Measurements from ENCODE around the gene LACRT. TPM values are rescaled to one million over a fixed set of nuclear protein-coding genes. Genes with fewer than 3 reads are reported as not detected.

Gene LACRT
- total and polyA plus RNA-seq, 2 experiments from 2014 or later, result not detected

GRCh38 chr12:54631988-54632728 is 2.5 kb downstream of the LACRT start:
- no peak overlapping the region for H2AFZ ChIP-seq
- no peaks in the 10 kb centered on the region for H3K36me3 ChIP-seq (replicated peaks; ENCODE audit: insufficient read depth, low read depth)
- no peaks in the 10 kb centered on the region for H3K9me3 ChIP-seq (ENCODE audit: low read depth)
- H3K27me3 ChIP-seq, result peaks cover 44% of the 10 kb centered on the region
- no peaks in the 10 kb centered on the region for H3K4me1 ChIP-seq (ENCODE audit: insufficient read depth)
- H3K9me2 ChIP-seq (replicated peaks; ENCODE audit: insufficient read depth), result no peaks in the 10 kb centered on the region
- DNase-seq (ENCODE audit: low spot score), result no peak
- no peaks in the 10 kb centered on the region for H4K20me1 ChIP-seq (ENCODE audit: insufficient read depth, poor library complexity, severe bottlenecking)
- no peak overlapping the region for H3K27ac ChIP-seq
- no peak overlapping the region for H3K4me2 ChIP-seq
- no peaks in the 10 kb centered on the region for H3K79me2 ChIP-seq
- WGBS (ENCODE audit: low lambda C conversion rate, missing lambda C conversion rate), result 69% methylated on average over 8 of the region's 8 CpGs
- H3K4me3 ChIP-seq, result no peak overlapping the region
- TF ChIP-seq EZH2 (IDR thresholded peaks at IDR 0.05; ENCODE audit: borderline replicate concordance) (no peak), EZH2phosphoT487 (IDR thresholded peaks at IDR 0.05; ENCODE audit: low read depth, severe bottlenecking, unreplicated experiment) (no peak), CTCF (IDR thresholded peaks at IDR 0.05; ENCODE audit: poor library complexity) (no peak)

- Histone ChIP-seq H3K4me1 (ENCODE audit: insufficient read depth) (no peaks in the 10 kb centered on the region), H3K4me2 (no peak overlapping the region), H2AFZ (no peak overlapping the region), H3K4me3 (no peak overlapping the region), H3K79me2 (no peaks in the 10 kb centered on the region), H3K27ac (no peak overlapping the region), H3K36me3 (replicated peaks; ENCODE audit: insufficient read depth, low read depth) (no peaks in the 10 kb centered on the region), H4K20me1 (ENCODE audit: insufficient read depth, poor library complexity, severe bottlenecking) (no peaks in the 10 kb centered on the region), H3K9me2 (replicated peaks; ENCODE audit: insufficient read depth) (no peaks in the 10 kb centered on the region), H3K27me3 (peaks cover 44% of the 10 kb centered on the region), H3K9me3 (ENCODE audit: low read depth) (no peaks in the 10 kb centered on the region)
- DNase-seq (ENCODE audit: low spot score), result no peak
- TF ChIP-seq EZH2phosphoT487 (IDR thresholded peaks at IDR 0.05; ENCODE audit: low read depth, severe bottlenecking, unreplicated experiment) (no peak), EZH2 (IDR thresholded peaks at IDR 0.05; ENCODE audit: borderline replicate concordance) (no peak), CTCF (IDR thresholded peaks at IDR 0.05; ENCODE audit: poor library complexity) (no peak)
- WGBS (ENCODE audit: low lambda C conversion rate, missing lambda C conversion rate), result 89% methylated on average over 5 of the region's 5 CpGs
Measured at GRCh38 chr12:54631551-54631950, 3.1 kb downstream of the LACRT start.

GRCh38 chr12:54629925-54630324 is 4.8 kb downstream of the LACRT start:
- 92% methylated on average over 2 of the region's 2 CpGs for WGBS (ENCODE audit: low lambda C conversion rate, missing lambda C conversion rate)
- Histone ChIP-seq H3K79me2 (no peaks in the 10 kb centered on the region), H3K27ac (no peak overlapping the region), H4K20me1 (ENCODE audit: insufficient read depth, poor library complexity, severe bottlenecking) (no peaks in the 10 kb centered on the region), H3K9me3 (ENCODE audit: low read depth) (no peaks in the 10 kb centered on the region), H3K36me3 (replicated peaks; ENCODE audit: insufficient read depth, low read depth) (no peaks in the 10 kb centered on the region), H2AFZ (no peak overlapping the region), H3K9me2 (replicated peaks; ENCODE audit: insufficient read depth) (no peaks in the 10 kb centered on the region), H3K4me2 (no peak overlapping the region), H3K4me1 (ENCODE audit: insufficient read depth) (no peaks in the 10 kb centered on the region), H3K27me3 (peaks cover 34% of the 10 kb centered on the region), H3K4me3 (no peak overlapping the region)
- TF ChIP-seq EZH2 (IDR thresholded peaks at IDR 0.05; ENCODE audit: borderline replicate concordance) (no peak), CTCF (IDR thresholded peaks at IDR 0.05; ENCODE audit: poor library complexity) (no peak), EZH2phosphoT487 (IDR thresholded peaks at IDR 0.05; ENCODE audit: low read depth, severe bottlenecking, unreplicated experiment) (no peak)
- DNase-seq (ENCODE audit: low spot score), result no peak
